PC-9 (cell line): ENCODE results near the gene MAGI3. TPM values are rescaled to one million over a fixed set of nuclear protein-coding genes. Genes with fewer than 3 reads are reported as not detected.

Source experiments
- BruUV-seq: library from RNA; stranded (reverse); fragments of 400-500 nt; replicated peaks from 2 replicates; lab custom pipeline; 2021; lab: Mats Ljungman, UMichigan
- CTCF ChIA-PET: fragments of 300-600 bp; sonication (Branson Sonifier 250); formaldehyde crosslinking; loops from one replicate; lab custom pipeline; 2022; ENCODE audit warnings: antibody characterized with exemption; lab: Charles Lee
- POLR2A ChIA-PET: fragments of 300-600 bp; sonication (Branson Sonifier 250); formaldehyde crosslinking; loops from one replicate; lab custom pipeline; 2022; ENCODE audit warnings: antibody characterized with exemption; ENCODE audit not compliant: unreplicated experiment; lab: Charles Lee
- DNase-seq, 2 experiments: peaks; one replicate each; pipeline versions ENCODE4 v3.0.0 to v3.0.0-alpha.2; 2015 to 2022; ENCODE audit warnings: mixed read lengths in 1 of 2
- H2AFZ ChIP-seq: fragments of 200-600 bp; sonication (generic); 2 replicates; pipeline ENCODE4 v1.8.1; 2017; ENCODE audit warnings: antibody characterized with exemption
- H3F3A ChIP-seq: fragments of 200-600 bp; sonication (generic); 2 replicates; pipeline ENCODE4 v1.8.1; 2017; ENCODE audit warnings: antibody characterized with exemption, mild to moderate bottlenecking, low read depth; ENCODE audit not compliant: insufficient read depth
- H3K27ac ChIP-seq: fragments of 200-600 bp; sonication (generic); 2 replicates; pipeline ENCODE4 v1.6.1; 2016; ENCODE audit warnings: mixed run types
- H3K27me3 ChIP-seq: fragments of 200-600 bp; sonication (generic); 2 replicates; pipeline ENCODE4 v1.6.1; 2016; ENCODE audit warnings: low read depth, mixed run types; ENCODE audit not compliant: insufficient read depth
- H3K36me3 ChIP-seq: fragments of 200-600 bp; sonication (generic); 2 replicates; pipeline ENCODE4 v1.6.1; 2016; ENCODE audit warnings: low read depth, mixed run types
- H3K4me1 ChIP-seq: fragments of 200-600 bp; sonication (generic); replicated peaks from 2 replicates; pipeline ENCODE4 v1.6.1; 2016; ENCODE audit warnings: mixed run types; ENCODE audit not compliant: insufficient read depth
- H3K4me2 ChIP-seq: fragments of 200-600 bp; sonication (generic); 2 replicates; pipeline ENCODE4 v1.6.1; 2017; ENCODE audit warnings: mixed run types
- H3K4me3 ChIP-seq: fragments of 200-600 bp; sonication (generic); 2 replicates; pipeline ENCODE4 v1.6.1; 2016; ENCODE audit warnings: mixed run types
- H3K79me2 ChIP-seq: fragments of 200-600 bp; sonication (generic); 2 replicates; pipeline ENCODE4 v1.6.1; 2017; ENCODE audit warnings: low read depth, mixed run types
- H3K9me2 ChIP-seq: fragments of 200-600 bp; sonication (generic); 2 replicates; pipeline ENCODE4 v1.8.1; 2017; ENCODE audit warnings: mild to moderate bottlenecking; ENCODE audit not compliant: insufficient read depth
- H3K9me3 ChIP-seq: fragments of 200-600 bp; sonication (generic); 2 replicates; pipeline ENCODE4 v1.8.1; 2016; ENCODE audit warnings: low read depth; ENCODE audit not compliant: insufficient read depth
- H4K20me1 ChIP-seq: fragments of 200-600 bp; sonication (generic); 2 replicates; pipeline ENCODE4 v1.8.1; 2017; ENCODE audit not compliant: insufficient read depth
- CTCF ChIP-seq: fragments of 200-600 bp; sonication (generic); conservative IDR thresholded peaks from 2 replicates; pipeline ENCODE4 v1.6.1; 2017; ENCODE audit warnings: mixed run types, antibody characterized with exemption, mild to moderate bottlenecking, moderate library complexity
- EZH2 ChIP-seq: fragments of 200-600 bp; sonication (generic); IDR thresholded peaks from 2 replicates; pipeline ENCODE4 v1.8.0; 2017; ENCODE audit warnings: antibody characterized with exemption, low read depth
- intact Hi-C: fragments of 100-400 bp; cut with micrococcal nuclease; formaldehyde crosslinking; loops from one replicate; pipeline ENCODE4 v1.10.0; 2022; ENCODE audit not compliant: unreplicated experiment
- total RNA-seq: library from RNA; stranded (reverse); gene quantifications from 2 replicates; pipeline ENCODE4 v1.2.3, GENCODE V29; 2021

MAGI3 gene
- total RNA-seq, 1 experiment from 2014 or later: 17.3 TPM

GRCh38 chr1:113660088-113660487 is 269.8 kb downstream of the MAGI3 start:
- no peaks in the 10 kb centered on the region for H3F3A ChIP-seq
- no peaks in the 10 kb centered on the region for H3K27me3 ChIP-seq
- no peak overlapping the region for H3K4me3 ChIP-seq
- H3K4me1 ChIP-seq: no peaks in the 10 kb centered on the region
- POLR2A ChIA-PET: no interaction called here
- no peaks in the 10 kb centered on the region for H3K9me2 ChIP-seq
- BruUV-seq: no TSS peak
- no peaks in the 10 kb centered on the region for H3K79me2 ChIP-seq
- no peak overlapping the region for H3K27ac ChIP-seq
- CTCF ChIA-PET: no interaction called here
- no peak for DNase-seq
- no peaks in the 10 kb centered on the region for H3K36me3 ChIP-seq
- no peak overlapping the region for H2AFZ ChIP-seq
- H4K20me1 ChIP-seq: no peaks in the 10 kb centered on the region
- no peaks in the 10 kb centered on the region for H3K9me3 ChIP-seq
- no peak for TF ChIP-seq EZH2
- no peak for TF ChIP-seq CTCF
- intact Hi-C loops: no loop called here
- no peak overlapping the region for H3K4me2 ChIP-seq

- no peaks in the 10 kb centered on the region for H3K4me1 ChIP-seq
- no peaks in the 10 kb centered on the region for H3K79me2 ChIP-seq
- no peaks in the 10 kb centered on the region for H4K20me1 ChIP-seq
- no peaks in the 10 kb centered on the region for H3K27me3 ChIP-seq
- H2AFZ ChIP-seq: no peak overlapping the region
- H3K27ac ChIP-seq: no peak overlapping the region
- ChIA-PET POLR2A (no interaction called here), CTCF (no interaction called here)
- TF ChIP-seq CTCF (no peak), EZH2 (no peak)
- no peaks in the 10 kb centered on the region for H3K9me2 ChIP-seq
- no peak overlapping the region for H3K4me2 ChIP-seq
- no peak for DNase-seq
- no TSS peak for BruUV-seq
- no peaks in the 10 kb centered on the region for H3K36me3 ChIP-seq
- no peak overlapping the region for H3K4me3 ChIP-seq
- H3K9me3 ChIP-seq: no peaks in the 10 kb centered on the region
- intact Hi-C loops: no loop called here
- no peaks in the 10 kb centered on the region for H3F3A ChIP-seq
Measured at GRCh38 chr1:113662101-113662500, 271.8 kb downstream of the MAGI3 start.

GRCh38 chr1:113663165-113663951 is 273.0 kb downstream of the MAGI3 start:
- Histone ChIP-seq H2AFZ (no peak overlapping the region), H3K36me3 (no peaks in the 10 kb centered on the region), H3K27me3 (no peaks in the 10 kb centered on the region), H3F3A (no peaks in the 10 kb centered on the region), H3K9me3 (no peaks in the 10 kb centered on the region), H3K4me1 (no peaks in the 10 kb centered on the region), H3K4me2 (no peak overlapping the region), H3K9me2 (no peaks in the 10 kb centered on the region), H3K79me2 (no peaks in the 10 kb centered on the region), H4K20me1 (no peaks in the 10 kb centered on the region), H3K4me3 (no peak overlapping the region), H3K27ac (no peak overlapping the region)
- no peak for TF ChIP-seq EZH2
- no peak for TF ChIP-seq CTCF
- no TSS peak for BruUV-seq
- ChIA-PET CTCF (no interaction called here), POLR2A (no interaction called here)
- DNase-seq: peak in 1 of 2 experiments; percentile 41
- intact Hi-C loops: no loop called here
